ENCODE results near the gene PINLYP.

- TF ChIP-seq GATA2 (IDR thresholded peaks at IDR 0.05; ENCODE audit: low read depth, low read length) (no peak), GATA3 (IDR thresholded peaks at IDR 0.05; ENCODE audit: low read depth, low read length) (no peak)
Measured at GRCh38 chr19:43525836-43526771, 49.5 kb upstream of the PINLYP start.

Measured in SH-SY5Y (cell line).